ENCODE measurements around the gene MSI2. TPM values are rescaled to one million over a fixed set of nuclear protein-coding genes. Genes with fewer than 3 reads are reported as not detected.

The MSI2 gene
- polyA plus RNA-seq, 3 donors from 2014 or later, result 0.88 to 3.6 (median 2.4) TPM

- H3K9me3 Mint-ChIP-seq, result no peaks in the 10 kb centered on the region
- no peak for DNase-seq
- peaks cover 0 to 22% (median 4%) of the 10 kb centered on the region in 3 donors for H3K27me3 Mint-ChIP-seq (ENCODE audit: low read depth in 3 of 3)
- no peak overlapping the region for H3K27ac Mint-ChIP-seq
- H3K4me1 Mint-ChIP-seq, result no peaks in the 10 kb centered on the region
- no peak overlapping the region for H3K4me3 Mint-ChIP-seq
- no peaks in the 10 kb centered on the region for H3K36me3 Mint-ChIP-seq
These were observed 22.1 kb upstream of the MSI2 start for GRCh38 chr17:57234061-57234738.

- Mint-ChIP-seq H3K9me3 (no peaks in the 10 kb centered on the region), H3K4me3 (no peak overlapping the region), H3K27ac (no peak overlapping the region), H3K27me3 (ENCODE audit: low read depth in 3 of 3) (peaks cover 0 to 22% (median 4%) of the 10 kb centered on the region in 3 donors), H3K36me3 (no peaks in the 10 kb centered on the region), H3K4me1 (no peaks in the 10 kb centered on the region)
- DNase-seq, result no peak
These were observed 21.6 kb upstream of the MSI2 start for GRCh38 chr17:57234739-57235092.

- no peak for DNase-seq
- Mint-ChIP-seq H3K27me3 (ENCODE audit: low read depth in 3 of 3) (peaks cover 0 to 22% (median 3%) of the 10 kb centered on the region in 3 donors), H3K36me3 (no peaks in the 10 kb centered on the region), H3K4me3 (no peak overlapping the region), H3K9me3 (no peaks in the 10 kb centered on the region), H3K4me1 (no peaks in the 10 kb centered on the region), H3K27ac (no peak overlapping the region)
These were observed 21.2 kb upstream of the MSI2 start for GRCh38 chr17:57235124-57235523.

GRCh38 chr17:57236686-57237299 is 19.5 kb upstream of the MSI2 start:
- Mint-ChIP-seq H3K27ac (no peak overlapping the region), H3K9me3 (no peaks in the 10 kb centered on the region), H3K4me1 (no peaks in the 10 kb centered on the region), H3K4me3 (no peak overlapping the region), H3K27me3 (ENCODE audit: low read depth in 3 of 3) (peaks cover 0 to 18% (median 7%) of the 10 kb centered on the region in 3 donors), H3K36me3 (no peaks in the 10 kb centered on the region)
- DNase-seq, result no peak

GRCh38 chr17:57240648-57241047 is 15.7 kb upstream of the MSI2 start:
- Mint-ChIP-seq H3K36me3 (no peaks in the 10 kb centered on the region), H3K4me1 (no peaks in the 10 kb centered on the region), H3K9me3 (no peaks in the 10 kb centered on the region), H3K4me3 (no peak overlapping the region), H3K27ac (no peak overlapping the region), H3K27me3 (ENCODE audit: low read depth in 3 of 3) (peaks cover 3 to 16% (median 5%) of the 10 kb centered on the region in 3 donors)
- DNase-seq, result no peak

- Mint-ChIP-seq H3K4me1 (no peaks in the 10 kb centered on the region), H3K36me3 (no peaks in the 10 kb centered on the region), H3K27ac (no peak overlapping the region), H3K4me3 (no peak overlapping the region), H3K9me3 (no peaks in the 10 kb centered on the region), H3K27me3 (ENCODE audit: low read depth in 3 of 3) (peaks cover 3 to 7% (median 5%) of the 10 kb centered on the region in 3 donors)
- no peak for DNase-seq
These were observed 14.2 kb upstream of the MSI2 start for GRCh38 chr17:57242148-57242547.

GRCh38 chr17:57243171-57243622 is 13.1 kb upstream of the MSI2 start:
- peaks cover 3 to 8% (median 5%) of the 10 kb centered on the region in 3 donors for H3K27me3 Mint-ChIP-seq (ENCODE audit: low read depth in 3 of 3)
- DNase-seq, result peak; percentile 64 to 71 (median 68)
- H3K36me3 Mint-ChIP-seq, result no peaks in the 10 kb centered on the region
- H3K4me3 Mint-ChIP-seq, result no peak overlapping the region
- H3K9me3 Mint-ChIP-seq, result no peaks in the 10 kb centered on the region
- no peak overlapping the region for H3K27ac Mint-ChIP-seq
- H3K4me1 Mint-ChIP-seq, result no peaks in the 10 kb centered on the region

GRCh38 chr17:57245786-57246185 is 10.5 kb upstream of the MSI2 start:
- H3K27me3 Mint-ChIP-seq (ENCODE audit: low read depth in 3 of 3), result peaks cover 3 to 8% (median 5%) of the 10 kb centered on the region in 3 donors
- no peak overlapping the region for H3K4me3 Mint-ChIP-seq
- no peak overlapping the region for H3K27ac Mint-ChIP-seq
- no peak for DNase-seq
- H3K9me3 Mint-ChIP-seq, result no peaks in the 10 kb centered on the region
- no peaks in the 10 kb centered on the region for H3K36me3 Mint-ChIP-seq
- no peaks in the 10 kb centered on the region for H3K4me1 Mint-ChIP-seq

GRCh38 chr17:57246257-57246656 is 10.1 kb upstream of the MSI2 start:
- peaks cover 3 to 8% (median 5%) of the 10 kb centered on the region in 3 donors for H3K27me3 Mint-ChIP-seq (ENCODE audit: low read depth in 3 of 3)
- no peak for DNase-seq
- H3K27ac Mint-ChIP-seq, result no peak overlapping the region
- H3K36me3 Mint-ChIP-seq, result no peaks in the 10 kb centered on the region
- H3K4me3 Mint-ChIP-seq, result no peak overlapping the region
- no peaks in the 10 kb centered on the region for H3K4me1 Mint-ChIP-seq
- no peaks in the 10 kb centered on the region for H3K9me3 Mint-ChIP-seq

GRCh38 chr17:57247261-57247660 is 9.1 kb upstream of the MSI2 start:
- Mint-ChIP-seq H3K4me3 (no peak overlapping the region), H3K9me3 (no peaks in the 10 kb centered on the region), H3K36me3 (no peaks in the 10 kb centered on the region), H3K27me3 (ENCODE audit: low read depth in 3 of 3) (peaks cover 0 to 8% (median 3%) of the 10 kb centered on the region in 3 donors), H3K27ac (no peak overlapping the region), H3K4me1 (no peaks in the 10 kb centered on the region)
- DNase-seq, result no peak

GRCh38 chr17:57247913-57248312 is 8.4 kb upstream of the MSI2 start:
- Mint-ChIP-seq H3K27me3 (ENCODE audit: low read depth in 3 of 3) (peaks cover 0 to 8% (median 1%) of the 10 kb centered on the region in 3 donors), H3K4me3 (no peak overlapping the region), H3K36me3 (no peaks in the 10 kb centered on the region), H3K4me1 (no peaks in the 10 kb centered on the region), H3K9me3 (no peaks in the 10 kb centered on the region), H3K27ac (no peak overlapping the region)
- DNase-seq, result no peak

GRCh38 chr17:57249520-57249919 is 6.8 kb upstream of the MSI2 start:
- no peaks in the 10 kb centered on the region for H3K36me3 Mint-ChIP-seq
- no peaks in the 10 kb centered on the region for H3K4me1 Mint-ChIP-seq
- no peaks in the 10 kb centered on the region for H3K9me3 Mint-ChIP-seq
- H3K27me3 Mint-ChIP-seq (ENCODE audit: low read depth in 3 of 3), result peaks cover 0 to 8% (median 0%) of the 10 kb centered on the region in 3 donors
- H3K4me3 Mint-ChIP-seq, result no peak overlapping the region
- H3K27ac Mint-ChIP-seq, result no peak overlapping the region
- DNase-seq, result no peak

- no peaks in the 10 kb centered on the region for H3K9me3 Mint-ChIP-seq
These were observed 5.0 kb upstream of the MSI2 start for GRCh38 chr17:57251211-57251787.

GRCh38 chr17:57253362-57254065 is 2.8 kb upstream of the MSI2 start:
- Mint-ChIP-seq H3K27me3 (ENCODE audit: low read depth in 3 of 3) (peaks cover 1 to 9% (median 2%) of the 10 kb centered on the region in 3 donors), H3K36me3 (peaks cover 0 to 2% (median 0%) of the 10 kb centered on the region in 3 donors), H3K4me1 (peaks cover 15 to 21% of the 10 kb centered on the region in 2 donors), H3K9me3 (no peaks in the 10 kb centered on the region), H3K27ac (peak overlapping the region in 3 of 6 donors; percentile 9 to 23 (median 14)), H3K4me3 (no peak overlapping the region)
- DNase-seq, result no peak

More at GRCh38 chr17:57251211-57251787, 5.0 kb upstream of the MSI2 start:
- Mint-ChIP-seq H3K27me3 (ENCODE audit: low read depth in 3 of 3) (peaks cover 2 to 4% (median 3%) of the 10 kb centered on the region in 3 donors), H3K27ac (no peak overlapping the region), H3K4me3 (no peak overlapping the region), H3K36me3 (no peaks in the 10 kb centered on the region), H3K4me1 (peaks cover 2 to 8% of the 10 kb centered on the region in 2 donors)
- DNase-seq, result no peak

Data from immature natural killer cell (primary cell).